Sigmoid colon (tissue), 4 donors: Measurements from ENCODE around the gene UBE2E1.

Experiments
- POLR2AphosphoS5 ChIP-seq, 4 donors: sonication (generic); formaldehyde crosslinking; IDR thresholded peaks; one replicate each; pipeline ENCODE4 v1.6.1; 2017; ENCODE audit warnings: antibody characterized with exemption in 4 of 4
- TF ChIP-seq, protein P1 (sequence below), 4 experiments: fragments of 450-650 bp in 3 of 4; fragments of 200-600 bp in 1 of 4; IDR thresholded peaks; one replicate each; pipeline ENCODE4 v1.5.1; 2016 to 2019; ENCODE audit warnings: antibody characterized with exemption in 4 of 4, mild to moderate bottlenecking in 3 of 4, moderate library complexity in 2 of 4

- TF ChIP-seq, protein P1, sequence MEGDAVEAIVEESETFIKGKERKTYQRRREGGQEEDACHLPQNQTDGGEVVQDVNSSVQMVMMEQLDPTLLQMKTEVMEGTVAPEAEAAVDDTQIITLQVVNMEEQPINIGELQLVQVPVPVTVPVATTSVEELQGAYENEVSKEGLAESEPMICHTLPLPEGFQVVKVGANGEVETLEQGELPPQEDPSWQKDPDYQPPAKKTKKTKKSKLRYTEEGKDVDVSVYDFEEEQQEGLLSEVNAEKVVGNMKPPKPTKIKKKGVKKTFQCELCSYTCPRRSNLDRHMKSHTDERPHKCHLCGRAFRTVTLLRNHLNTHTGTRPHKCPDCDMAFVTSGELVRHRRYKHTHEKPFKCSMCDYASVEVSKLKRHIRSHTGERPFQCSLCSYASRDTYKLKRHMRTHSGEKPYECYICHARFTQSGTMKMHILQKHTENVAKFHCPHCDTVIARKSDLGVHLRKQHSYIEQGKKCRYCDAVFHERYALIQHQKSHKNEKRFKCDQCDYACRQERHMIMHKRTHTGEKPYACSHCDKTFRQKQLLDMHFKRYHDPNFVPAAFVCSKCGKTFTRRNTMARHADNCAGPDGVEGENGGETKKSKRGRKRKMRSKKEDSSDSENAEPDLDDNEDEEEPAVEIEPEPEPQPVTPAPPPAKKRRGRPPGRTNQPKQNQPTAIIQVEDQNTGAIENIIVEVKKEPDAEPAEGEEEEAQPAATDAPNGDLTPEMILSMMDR (IDR thresholded peaks at IDR 0.05) = no peak
- no peak for TF ChIP-seq POLR2AphosphoS5 (IDR thresholded peaks at IDR 0.05)
Measured at GRCh38 chr3:23875113-23875725, 69.5 kb downstream of the UBE2E1 start.
